HEK293 (cell line): ENCODE data around the gene ABCA7.

Experiments used
- GFI1B ChIP-seq: fragments of 450-650 bp; formaldehyde crosslinking; IDR thresholded peaks from 2 replicates; pipeline ENCODE4 v1.5.1; 2016; ENCODE audit warnings: missing biosample characterization, missing genetic modification characterization
- GLI2 ChIP-seq: fragments of 450-650 bp; formaldehyde crosslinking; IDR thresholded peaks from 2 replicates; pipeline ENCODE4; 2017; ENCODE audit warnings: missing biosample characterization, missing genetic modification characterization, low read depth, borderline replicate concordance
- GLIS1 ChIP-seq: fragments of 450-650 bp; formaldehyde crosslinking; IDR thresholded peaks from 2 replicates; pipeline ENCODE4 v1.5.1; 2016; ENCODE audit warnings: missing biosample characterization, missing genetic modification characterization
- HOXC10 ChIP-seq: sonication (generic); formaldehyde crosslinking; IDR thresholded peaks from 2 replicates; pipeline ENCODE4 v1.8.1; 2023; ENCODE audit warnings: mild to moderate bottlenecking, missing genetic modification reagents
- KLF1 ChIP-seq: fragments of 450-650 bp; formaldehyde crosslinking; IDR thresholded peaks from 2 replicates; pipeline ENCODE4 v1.5.1; 2016; ENCODE audit warnings: missing biosample characterization, missing genetic modification characterization
- KLF17 ChIP-seq: fragments of 450-650 bp; formaldehyde crosslinking; IDR thresholded peaks from 2 replicates; pipeline ENCODE4 v1.5.1; 2016; ENCODE audit warnings: missing biosample characterization, missing genetic modification characterization
- MYNN ChIP-seq: fragments of 450-650 bp; formaldehyde crosslinking; IDR thresholded peaks from 2 replicates; pipeline ENCODE4 v1.5.1; 2016; ENCODE audit warnings: missing biosample characterization, missing genetic modification characterization, borderline replicate concordance
- PRDM6 ChIP-seq: fragments of 450-650 bp; formaldehyde crosslinking; IDR thresholded peaks from 2 replicates; pipeline ENCODE4 v1.5.1; 2017; ENCODE audit warnings: missing biosample characterization, missing genetic modification characterization
- SALL2 ChIP-seq: fragments of 450-650 bp; formaldehyde crosslinking; IDR thresholded peaks from 2 replicates; pipeline ENCODE4 v1.5.0; 2017; ENCODE audit warnings: missing biosample characterization, mild to moderate bottlenecking, missing genetic modification characterization, borderline replicate concordance
- ZBTB20 ChIP-seq: fragments of 450-650 bp; formaldehyde crosslinking; IDR thresholded peaks from 2 replicates; pipeline ENCODE4 v1.5.1; 2016; ENCODE audit warnings: missing biosample characterization, missing genetic modification characterization
- ZBTB7A ChIP-seq: fragments of 450-650 bp; formaldehyde crosslinking; IDR thresholded peaks from 2 replicates; pipeline ENCODE4 v1.5.1; 2016; ENCODE audit warnings: low read depth, missing biosample characterization, missing genetic modification characterization
- ZFP3 ChIP-seq: fragments of 450-650 bp; formaldehyde crosslinking; IDR thresholded peaks from 2 replicates; pipeline ENCODE4 v1.5.1; 2016; ENCODE audit warnings: low read depth, missing biosample characterization, missing genetic modification characterization
- ZNF10 ChIP-seq: fragments of 450-650 bp; formaldehyde crosslinking; IDR thresholded peaks from 2 replicates; pipeline ENCODE4 v1.5.1; 2017; ENCODE audit warnings: missing biosample characterization, missing genetic modification characterization
- ZNF133 ChIP-seq: fragments of 450-650 bp; formaldehyde crosslinking; IDR thresholded peaks from 2 replicates; pipeline ENCODE4 v1.5.1; 2016; ENCODE audit warnings: missing biosample characterization, missing genetic modification characterization
- ZNF184 ChIP-seq: fragments of 450-650 bp; IDR thresholded peaks from 2 replicates; pipeline ENCODE4 v1.5.1; 2018; ENCODE audit warnings: missing biosample characterization, mild to moderate bottlenecking, missing genetic modification characterization
- ZNF211 ChIP-seq: fragments of 450-650 bp; formaldehyde crosslinking; IDR thresholded peaks from 2 replicates; pipeline ENCODE4 v1.5.1; 2016; ENCODE audit warnings: low read depth, missing biosample characterization, missing genetic modification characterization
- ZNF221 ChIP-seq: fragments of 450-650 bp; formaldehyde crosslinking; IDR thresholded peaks from 2 replicates; pipeline ENCODE4 v1.5.1; 2017; ENCODE audit warnings: missing biosample characterization, missing genetic modification characterization, borderline replicate concordance
- ZNF302 ChIP-seq: fragments of 450-650 bp; formaldehyde crosslinking; IDR thresholded peaks from 2 replicates; pipeline ENCODE4 v1.5.1; 2016; ENCODE audit warnings: missing biosample characterization, missing genetic modification characterization, low read depth
- ZNF394 ChIP-seq: fragments of 450-650 bp; formaldehyde crosslinking; IDR thresholded peaks from 2 replicates; pipeline ENCODE4 v1.5.1; 2016; ENCODE audit warnings: missing biosample characterization, missing genetic modification characterization, mild to moderate bottlenecking, moderate library complexity, borderline replicate concordance
- ZNF433 ChIP-seq: fragments of 450-650 bp; formaldehyde crosslinking; IDR thresholded peaks from 2 replicates; pipeline ENCODE4 v1.5.1; 2016; ENCODE audit warnings: missing biosample characterization, missing genetic modification characterization, low read depth
- ZNF561 ChIP-seq: fragments of 450-650 bp; IDR thresholded peaks from 2 replicates; pipeline ENCODE4 v1.5.1; 2018; ENCODE audit warnings: missing biosample characterization, missing genetic modification characterization, borderline replicate concordance
- ZNF585B ChIP-seq: fragments of 450-650 bp; formaldehyde crosslinking; IDR thresholded peaks from 2 replicates; pipeline ENCODE4 v1.5.1; 2016; ENCODE audit warnings: missing biosample characterization, missing genetic modification characterization
- ZNF660 ChIP-seq: fragments of 450-650 bp; IDR thresholded peaks from 2 replicates; pipeline ENCODE4 v1.5.1; 2018; ENCODE audit warnings: missing biosample characterization, mild to moderate bottlenecking, missing genetic modification characterization
- ZNF701 ChIP-seq: fragments of 450-650 bp; formaldehyde crosslinking; IDR thresholded peaks from 2 replicates; pipeline ENCODE4 v1.5.1; 2016; ENCODE audit warnings: missing biosample characterization, missing genetic modification characterization
- ZNF704 ChIP-seq: fragments of 450-650 bp; formaldehyde crosslinking; IDR thresholded peaks from 2 replicates; pipeline ENCODE4 v1.5.1; 2016; ENCODE audit warnings: missing biosample characterization, missing genetic modification characterization
- TF ChIP-seq, protein P1 (sequence below): fragments of 450-650 bp; formaldehyde crosslinking; IDR thresholded peaks from 2 replicates; pipeline ENCODE4 v1.5.1; 2017; ENCODE audit warnings: missing biosample characterization, mild to moderate bottlenecking, missing genetic modification characterization, moderate library complexity
- TF ChIP-seq, protein P2 (sequence below): fragments of 450-650 bp; formaldehyde crosslinking; IDR thresholded peaks from 2 replicates; pipeline ENCODE4 v1.5.1; 2016; ENCODE audit warnings: missing biosample characterization, missing genetic modification characterization
- TF ChIP-seq, protein P3 (sequence below): sonication (generic); formaldehyde crosslinking; IDR thresholded peaks from 2 replicates; pipeline ENCODE4 v1.8.1; 2022; ENCODE audit warnings: mild to moderate bottlenecking, moderate library complexity, missing genetic modification reagents
- TF ChIP-seq, protein P4 (sequence below): fragments of 450-650 bp; formaldehyde crosslinking; conservative IDR thresholded peaks from 2 replicates; pipeline ENCODE4 v1.5.1; 2016; ENCODE audit warnings: low read depth, missing biosample characterization, missing genetic modification characterization

Gene ABCA7

GRCh38 chr19:1067341-1067957, 27.5 kb downstream of the ABCA7 start (continued):
- 0 out of 2 replicates have a peak, but pooled peaks have one; percentile 28 for TF ChIP-seq KLF17 (tag by site-specific recombination)
- TF ChIP-seq ZNF221 (tag by site-specific recombination): no peak
- no peak for TF ChIP-seq ZNF660
- TF ChIP-seq ZNF10: no peak
- peak; percentile 56 for TF ChIP-seq ZBTB20 (tag by site-specific recombination)
- peak; percentile 96 for TF ChIP-seq KLF1 (tag by site-specific recombination)
- TF ChIP-seq MYNN (tag by site-specific recombination): no peak
- no peak for TF ChIP-seq ZNF394 (tag by site-specific recombination)
- no peak for TF ChIP-seq ZNF704 (tag by site-specific recombination)
- TF ChIP-seq, protein P1, sequence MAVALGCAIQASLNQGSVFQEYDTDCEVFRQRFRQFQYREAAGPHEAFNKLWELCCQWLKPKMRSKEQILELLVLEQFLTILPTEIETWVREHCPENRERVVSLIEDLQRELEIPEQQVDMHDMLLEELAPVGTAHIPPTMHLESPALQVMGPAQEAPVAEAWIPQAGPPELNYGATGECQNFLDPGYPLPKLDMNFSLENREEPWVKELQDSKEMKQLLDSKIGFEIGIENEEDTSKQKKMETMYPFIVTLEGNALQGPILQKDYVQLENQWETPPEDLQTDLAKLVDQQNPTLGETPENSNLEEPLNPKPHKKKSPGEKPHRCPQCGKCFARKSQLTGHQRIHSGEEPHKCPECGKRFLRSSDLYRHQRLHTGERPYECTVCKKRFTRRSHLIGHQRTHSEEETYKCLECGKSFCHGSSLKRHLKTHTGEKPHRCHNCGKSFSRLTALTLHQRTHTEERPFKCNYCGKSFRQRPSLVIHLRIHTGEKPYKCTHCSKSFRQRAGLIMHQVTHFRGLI (tag by site-specific recombination): no peak
- no peak for TF ChIP-seq ZNF184 (tag by site-specific recombination)
- TF ChIP-seq GLI2 (tag by site-specific recombination): no peak
- 0 out of 2 replicates have a peak, but pooled peaks have one; percentile 5 for TF ChIP-seq GLIS1 (tag by site-specific recombination)
- TF ChIP-seq ZBTB7A (tag by site-specific recombination): no peak; the same call in 1 of the 2 replicates
- TF ChIP-seq SALL2: no peak
- no peak for TF ChIP-seq GFI1B
- no peak for TF ChIP-seq ZNF701
- TF ChIP-seq PRDM6 (tag by site-specific recombination): no peak
- no peak for TF ChIP-seq ZFP3 (tag by site-specific recombination)
- TF ChIP-seq, protein P2, sequence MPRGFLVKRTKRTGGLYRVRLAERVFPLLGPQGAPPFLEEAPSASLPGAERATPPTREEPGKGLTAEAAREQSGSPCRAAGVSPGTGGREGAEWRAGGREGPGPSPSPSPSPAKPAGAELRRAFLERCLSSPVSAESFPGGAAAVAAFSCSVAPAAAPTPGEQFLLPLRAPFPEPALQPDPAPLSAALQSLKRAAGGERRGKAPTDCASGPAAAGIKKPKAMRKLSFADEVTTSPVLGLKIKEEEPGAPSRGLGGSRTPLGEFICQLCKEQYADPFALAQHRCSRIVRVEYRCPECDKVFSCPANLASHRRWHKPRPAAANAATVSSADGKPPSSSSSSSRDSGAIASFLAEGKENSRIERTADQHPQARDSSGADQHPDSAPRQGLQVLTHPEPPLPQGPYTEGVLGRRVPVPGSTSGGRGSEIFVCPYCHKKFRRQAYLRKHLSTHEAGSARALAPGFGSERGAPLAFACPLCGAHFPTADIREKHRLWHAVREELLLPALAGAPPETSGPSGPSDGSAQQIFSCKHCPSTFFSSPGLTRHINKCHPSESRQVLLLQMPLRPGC (tag by site-specific recombination): no peak
- TF ChIP-seq ZNF585B (tag by site-specific recombination): no peak
- TF ChIP-seq, protein P3, sequence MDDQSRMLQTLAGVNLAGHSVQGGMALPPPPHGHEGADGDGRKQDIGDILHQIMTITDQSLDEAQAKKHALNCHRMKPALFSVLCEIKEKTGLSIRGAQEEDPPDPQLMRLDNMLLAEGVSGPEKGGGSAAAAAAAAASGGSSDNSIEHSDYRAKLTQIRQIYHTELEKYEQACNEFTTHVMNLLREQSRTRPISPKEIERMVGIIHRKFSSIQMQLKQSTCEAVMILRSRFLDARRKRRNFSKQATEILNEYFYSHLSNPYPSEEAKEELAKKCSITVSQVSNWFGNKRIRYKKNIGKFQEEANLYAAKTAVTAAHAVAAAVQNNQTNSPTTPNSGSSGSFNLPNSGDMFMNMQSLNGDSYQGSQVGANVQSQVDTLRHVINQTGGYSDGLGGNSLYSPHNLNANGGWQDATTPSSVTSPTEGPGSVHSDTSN (CRISPR knock-in tag): no peak
- TF ChIP-seq ZNF561 (tag by site-specific recombination): no peak
- no peak for TF ChIP-seq ZNF433 (tag by site-specific recombination)
- no peak for TF ChIP-seq HOXC10 (CRISPR knock-in tag)
- TF ChIP-seq ZNF211: no peak
- TF ChIP-seq, protein P4, sequence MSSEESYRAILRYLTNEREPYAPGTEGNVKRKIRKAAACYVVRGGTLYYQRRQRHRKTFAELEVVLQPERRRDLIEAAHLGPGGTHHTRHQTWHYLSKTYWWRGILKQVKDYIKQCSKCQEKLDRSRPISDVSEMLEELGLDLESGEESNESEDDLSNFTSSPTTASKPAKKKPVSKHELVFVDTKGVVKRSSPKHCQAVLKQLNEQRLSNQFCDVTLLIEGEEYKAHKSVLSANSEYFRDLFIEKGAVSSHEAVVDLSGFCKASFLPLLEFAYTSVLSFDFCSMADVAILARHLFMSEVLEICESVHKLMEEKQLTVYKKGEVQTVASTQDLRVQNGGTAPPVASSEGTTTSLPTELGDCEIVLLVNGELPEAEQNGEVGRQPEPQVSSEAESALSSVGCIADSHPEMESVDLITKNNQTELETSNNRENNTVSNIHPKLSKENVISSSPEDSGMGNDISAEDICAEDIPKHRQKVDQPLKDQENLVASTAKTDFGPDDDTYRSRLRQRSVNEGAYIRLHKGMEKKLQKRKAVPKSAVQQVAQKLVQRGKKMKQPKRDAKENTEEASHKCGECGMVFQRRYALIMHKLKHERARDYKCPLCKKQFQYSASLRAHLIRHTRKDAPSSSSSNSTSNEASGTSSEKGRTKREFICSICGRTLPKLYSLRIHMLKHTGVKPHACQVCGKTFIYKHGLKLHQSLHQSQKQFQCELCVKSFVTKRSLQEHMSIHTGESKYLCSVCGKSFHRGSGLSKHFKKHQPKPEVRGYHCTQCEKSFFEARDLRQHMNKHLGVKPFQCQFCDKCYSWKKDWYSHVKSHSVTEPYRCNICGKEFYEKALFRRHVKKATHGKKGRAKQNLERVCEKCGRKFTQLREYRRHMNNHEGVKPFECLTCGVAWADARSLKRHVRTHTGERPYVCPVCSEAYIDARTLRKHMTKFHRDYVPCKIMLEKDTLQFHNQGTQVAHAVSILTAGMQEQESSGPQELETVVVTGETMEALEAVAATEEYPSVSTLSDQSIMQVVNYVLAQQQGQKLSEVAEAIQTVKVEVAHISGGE (tag by site-specific recombination): no peak
- no peak for TF ChIP-seq ZNF133
- no peak for TF ChIP-seq ZNF302 (tag by site-specific recombination)
